HL-60 (cell line): ENCODE results near the gene CPED1.

ENCODE experiments used
- DNase-seq, 2 experiments: peaks; one replicate each; pipeline ENCODE4 v3.0.0-alpha.2; 2010 to 2020; ENCODE audit warnings: low read depth in 1 of 2, low spot score in 1 of 2
- H3K27ac ChIP-seq: fragments of 250-450 bp; sonication (Bioruptor Pico); replicated peaks from 2 replicates; pipeline ENCODE4 v1.5.1; 2020; ENCODE audit warnings: mild to moderate bottlenecking, moderate library complexity
- H3K27me3 ChIP-seq: fragments of 250-450 bp; sonication (Bioruptor Pico); 2 replicates; pipeline ENCODE4 v1.5.1; 2021; ENCODE audit warnings: mild to moderate bottlenecking, moderate library complexity; ENCODE audit not compliant: insufficient read depth, poor library complexity, severe bottlenecking
- H3K4me3 ChIP-seq: replicated peaks from 2 replicates; pipeline ENCODE4 v1.5.1; 2011; ENCODE audit warnings: mild to moderate bottlenecking, control low read depth, low read length; ENCODE audit not compliant: insufficient read depth
- GABPA ChIP-seq: IDR thresholded peaks from 2 replicates; pipeline ENCODE4 v1.6.1; 2012; ENCODE audit warnings: low read depth
- POLR2AphosphoS5 ChIP-seq: IDR thresholded peaks from 2 replicates; pipeline ENCODE4 v1.6.1; 2012; ENCODE audit warnings: low read depth
- SPI1 ChIP-seq: IDR thresholded peaks from 2 replicates; pipeline ENCODE4 v1.6.1; 2012; ENCODE audit warnings: low read depth, mild to moderate bottlenecking, borderline replicate concordance
- TF ChIP-seq, protein P1 (sequence below): IDR thresholded peaks from 2 replicates; pipeline ENCODE4 v1.6.1; 2012; ENCODE audit warnings: low read depth; ENCODE audit not compliant: insufficient replicate concordance
- TF ChIP-seq, protein P2 (sequence below): IDR thresholded peaks from one replicate; pipeline ENCODE4 v1.5.1; 2011; ENCODE audit warnings: low read length, control low read depth, inconsistent platforms; ENCODE audit not compliant: insufficient read depth

Gene CPED1

GRCh38 chr7:120994512-120995410, 6.2 kb downstream of the CPED1 start:
- DNase-seq: no peak
- Histone ChIP-seq H3K27ac (no peak overlapping the region; the same call in 1 of the 2 replicates), H3K4me3 (no peak overlapping the region), H3K27me3 (no peaks in the 10 kb centered on the region)
- TF ChIP-seq, protein P1, sequence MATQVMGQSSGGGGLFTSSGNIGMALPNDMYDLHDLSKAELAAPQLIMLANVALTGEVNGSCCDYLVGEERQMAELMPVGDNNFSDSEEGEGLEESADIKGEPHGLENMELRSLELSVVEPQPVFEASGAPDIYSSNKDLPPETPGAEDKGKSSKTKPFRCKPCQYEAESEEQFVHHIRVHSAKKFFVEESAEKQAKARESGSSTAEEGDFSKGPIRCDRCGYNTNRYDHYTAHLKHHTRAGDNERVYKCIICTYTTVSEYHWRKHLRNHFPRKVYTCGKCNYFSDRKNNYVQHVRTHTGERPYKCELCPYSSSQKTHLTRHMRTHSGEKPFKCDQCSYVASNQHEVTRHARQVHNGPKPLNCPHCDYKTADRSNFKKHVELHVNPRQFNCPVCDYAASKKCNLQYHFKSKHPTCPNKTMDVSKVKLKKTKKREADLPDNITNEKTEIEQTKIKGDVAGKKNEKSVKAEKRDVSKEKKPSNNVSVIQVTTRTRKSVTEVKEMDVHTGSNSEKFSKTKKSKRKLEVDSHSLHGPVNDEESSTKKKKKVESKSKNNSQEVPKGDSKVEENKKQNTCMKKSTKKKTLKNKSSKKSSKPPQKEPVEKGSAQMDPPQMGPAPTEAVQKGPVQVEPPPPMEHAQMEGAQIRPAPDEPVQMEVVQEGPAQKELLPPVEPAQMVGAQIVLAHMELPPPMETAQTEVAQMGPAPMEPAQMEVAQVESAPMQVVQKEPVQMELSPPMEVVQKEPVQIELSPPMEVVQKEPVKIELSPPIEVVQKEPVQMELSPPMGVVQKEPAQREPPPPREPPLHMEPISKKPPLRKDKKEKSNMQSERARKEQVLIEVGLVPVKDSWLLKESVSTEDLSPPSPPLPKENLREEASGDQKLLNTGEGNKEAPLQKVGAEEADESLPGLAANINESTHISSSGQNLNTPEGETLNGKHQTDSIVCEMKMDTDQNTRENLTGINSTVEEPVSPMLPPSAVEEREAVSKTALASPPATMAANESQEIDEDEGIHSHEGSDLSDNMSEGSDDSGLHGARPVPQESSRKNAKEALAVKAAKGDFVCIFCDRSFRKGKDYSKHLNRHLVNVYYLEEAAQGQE: no peak
- TF ChIP-seq SPI1: no peak
- TF ChIP-seq, protein P2, sequence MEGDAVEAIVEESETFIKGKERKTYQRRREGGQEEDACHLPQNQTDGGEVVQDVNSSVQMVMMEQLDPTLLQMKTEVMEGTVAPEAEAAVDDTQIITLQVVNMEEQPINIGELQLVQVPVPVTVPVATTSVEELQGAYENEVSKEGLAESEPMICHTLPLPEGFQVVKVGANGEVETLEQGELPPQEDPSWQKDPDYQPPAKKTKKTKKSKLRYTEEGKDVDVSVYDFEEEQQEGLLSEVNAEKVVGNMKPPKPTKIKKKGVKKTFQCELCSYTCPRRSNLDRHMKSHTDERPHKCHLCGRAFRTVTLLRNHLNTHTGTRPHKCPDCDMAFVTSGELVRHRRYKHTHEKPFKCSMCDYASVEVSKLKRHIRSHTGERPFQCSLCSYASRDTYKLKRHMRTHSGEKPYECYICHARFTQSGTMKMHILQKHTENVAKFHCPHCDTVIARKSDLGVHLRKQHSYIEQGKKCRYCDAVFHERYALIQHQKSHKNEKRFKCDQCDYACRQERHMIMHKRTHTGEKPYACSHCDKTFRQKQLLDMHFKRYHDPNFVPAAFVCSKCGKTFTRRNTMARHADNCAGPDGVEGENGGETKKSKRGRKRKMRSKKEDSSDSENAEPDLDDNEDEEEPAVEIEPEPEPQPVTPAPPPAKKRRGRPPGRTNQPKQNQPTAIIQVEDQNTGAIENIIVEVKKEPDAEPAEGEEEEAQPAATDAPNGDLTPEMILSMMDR: no peak
- no peak for TF ChIP-seq GABPA
- no peak for TF ChIP-seq POLR2AphosphoS5

GRCh38 chr7:120995654-120996053, 7.1 kb downstream of the CPED1 start:
- TF ChIP-seq GABPA: no peak
- TF ChIP-seq, protein P2: no peak
- TF ChIP-seq POLR2AphosphoS5: no peak
- TF ChIP-seq SPI1: no peak
- TF ChIP-seq, protein P1: no peak
- H3K27ac ChIP-seq: peak overlapping the region; percentile 36

DNA sequence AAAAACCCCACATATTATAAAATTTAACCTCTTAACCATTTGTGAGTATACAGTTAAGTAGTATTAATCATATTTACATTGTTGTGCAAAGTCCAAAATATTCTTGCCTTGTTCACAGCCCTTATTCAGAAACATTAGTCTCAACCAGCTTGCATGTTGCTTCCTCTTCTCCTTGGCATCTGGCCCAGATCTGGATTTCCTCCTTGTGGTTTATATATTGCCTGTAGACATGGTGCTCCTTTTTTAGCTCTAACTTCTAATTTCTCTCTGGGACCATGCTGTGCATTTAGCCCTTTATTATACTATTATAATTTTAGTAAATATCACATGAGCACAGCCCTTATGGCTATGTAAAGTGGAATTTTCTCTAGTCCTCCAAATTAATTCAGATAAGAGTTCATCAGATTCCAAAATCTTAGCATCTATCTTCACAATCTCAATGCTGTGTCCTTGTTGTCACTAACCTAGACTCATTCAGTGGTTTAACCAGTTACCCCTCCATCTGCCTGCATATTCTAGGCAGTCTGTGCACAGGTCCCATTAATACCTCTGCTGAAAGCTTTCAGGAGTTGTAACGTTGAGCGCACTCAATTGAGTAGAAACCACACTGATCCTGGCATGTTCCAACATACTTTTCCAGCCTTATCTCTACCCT, 7.9 kb downstream of the CPED1 start:
- no peak overlapping the region for H3K4me3 ChIP-seq
- H3K27me3 ChIP-seq: no peaks in the 10 kb centered on the region
- DNase-seq: peak; percentile 70 to 95
- peak overlapping the region; percentile 36 for H3K27ac ChIP-seq
- TF ChIP-seq SPI1: peak; percentile 44; the same call in 1 of the 2 replicates
- TF ChIP-seq, protein P1: no peak
- TF ChIP-seq, protein P2: no peak
- no peak for TF ChIP-seq GABPA
- TF ChIP-seq POLR2AphosphoS5: peak; percentile 38; the same call in 1 of the 2 replicates

More at GRCh38 chr7:120995654-120996053, 7.1 kb downstream of the CPED1 start:
- Histone ChIP-seq H3K27me3 (no peaks in the 10 kb centered on the region), H3K4me3 (no peak overlapping the region)
- peak in 1 of 2 experiments; percentile 50 for DNase-seq
